HTR-8/SVneo (cell line): ENCODE data around the gene SP100.
"Not testable (repeated sequence)": the region's sequence is repeated elsewhere in the genome, so short reads cannot be mapped to it uniquely, and the experiment has no call there.

Experiments used
- DNase-seq: peaks from one replicate; pipeline ENCODE4 v3.0.0; 2011; ENCODE audit warnings: low spot score, mixed read lengths; ENCODE audit not compliant: insufficient read length
- FAIRE-seq: peaks from 2 replicates; lab custom pipeline; 2011; peaks lifted over from hg19 to GRCh38; lab: Jason Lieb, UNC

Gene SP100

GRCh38 chr2:230417436-230417835, 1.4 kb downstream of the SP100 start:
- FAIRE-seq (no peak), DNase-seq (no peak)

- no peak for FAIRE-seq
Measured at GRCh38 chr2:230418341-230419016, 2.5 kb downstream of the SP100 start.

GRCh38 chr2:230419181-230419580, 3.2 kb downstream of the SP100 start:
- DNase-seq (no peak), FAIRE-seq (no peak)

More at GRCh38 chr2:230418341-230419016, 2.5 kb downstream of the SP100 start:
- DNase-seq: peak; percentile 25

- FAIRE-seq (no peak), DNase-seq (no peak)
Measured at GRCh38 chr2:230422149-230422548, 6.1 kb downstream of the SP100 start.

DNA sequence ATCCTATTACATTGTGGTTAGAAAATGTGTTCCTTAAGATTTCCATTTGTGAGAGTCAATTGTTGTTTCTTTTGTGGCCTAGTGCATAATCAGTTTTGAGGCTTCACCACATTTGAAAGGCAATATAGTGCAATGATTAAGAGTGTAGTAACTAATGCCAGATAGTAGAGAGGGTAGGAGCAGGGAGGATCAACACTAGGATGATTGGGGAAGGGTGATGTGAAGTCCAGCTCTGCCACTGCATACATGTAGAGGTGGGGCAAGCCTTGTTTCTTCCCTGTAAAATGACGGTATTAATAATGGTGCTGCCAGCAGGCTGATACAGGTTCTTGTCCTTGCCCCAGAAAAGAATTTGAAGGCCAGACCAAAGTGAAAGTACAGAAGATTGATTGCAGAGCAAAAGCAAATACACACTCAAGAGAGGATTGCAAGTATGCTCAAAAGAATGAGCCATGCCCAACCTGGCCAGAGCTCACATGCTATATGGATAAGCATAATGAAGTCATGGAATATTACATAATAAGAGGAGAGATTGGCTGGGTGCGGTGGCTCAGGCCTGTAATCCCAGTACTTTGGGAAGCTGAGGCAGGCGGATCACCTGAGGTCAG, 8.0 kb downstream of the SP100 start:
- DNase-seq (no peak), FAIRE-seq (no peak)

- FAIRE-seq (no peak), DNase-seq (no peak)
Measured at GRCh38 chr2:230425377-230425776, 9.4 kb downstream of the SP100 start.

- FAIRE-seq: no peak
Measured at GRCh38 chr2:230429513-230429912, 13.5 kb downstream of the SP100 start.

DNA sequence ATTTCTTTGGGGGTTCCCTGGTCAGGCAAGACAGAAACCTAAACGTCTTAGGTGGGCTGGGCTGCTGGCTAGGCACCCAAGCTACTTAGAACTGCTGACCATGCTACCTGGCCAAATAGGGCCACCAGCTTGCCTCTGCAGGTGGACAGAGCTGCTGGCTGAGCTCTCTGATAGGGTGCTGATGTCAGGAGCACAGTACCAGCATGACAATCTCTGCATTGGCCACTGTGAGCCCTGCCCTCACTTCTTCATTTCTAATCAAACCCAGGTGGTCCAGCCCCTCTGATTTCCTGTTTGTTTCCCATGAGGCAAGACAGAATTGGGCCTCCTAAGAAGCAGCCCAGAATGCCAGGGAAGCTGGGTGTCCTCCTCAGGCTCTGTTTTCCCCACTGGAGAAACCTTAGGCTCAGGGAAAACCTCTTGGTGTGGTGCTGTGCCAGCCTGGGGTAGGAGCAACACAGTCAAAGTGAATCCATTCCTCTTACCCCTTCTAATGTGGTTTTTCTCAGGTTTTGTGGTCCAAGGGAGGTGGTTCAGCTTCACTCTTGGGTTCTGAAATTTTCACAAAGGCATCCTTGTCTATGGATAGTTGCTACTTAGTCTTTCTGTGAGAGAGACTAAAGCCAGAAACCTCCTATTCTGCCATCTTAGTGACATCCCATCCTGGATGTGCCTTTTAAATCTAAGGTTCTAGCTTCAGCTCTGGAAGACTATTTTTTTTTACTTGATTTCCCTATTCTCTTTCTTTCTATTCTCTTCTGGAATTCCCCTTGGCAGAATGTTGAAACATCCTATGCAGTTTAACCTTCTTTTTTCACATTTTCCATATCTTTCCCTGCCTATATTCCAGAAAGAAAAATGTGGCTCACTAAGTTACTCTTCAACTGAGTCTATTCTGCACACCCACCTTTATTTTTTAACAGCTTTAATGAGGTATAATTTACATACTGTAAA, 15.2 kb downstream of the SP100 start:
- DNase-seq (no peak), FAIRE-seq (no peak)

More at GRCh38 chr2:230429513-230429912, 13.5 kb downstream of the SP100 start:
- DNase-seq: no peak

DNA sequence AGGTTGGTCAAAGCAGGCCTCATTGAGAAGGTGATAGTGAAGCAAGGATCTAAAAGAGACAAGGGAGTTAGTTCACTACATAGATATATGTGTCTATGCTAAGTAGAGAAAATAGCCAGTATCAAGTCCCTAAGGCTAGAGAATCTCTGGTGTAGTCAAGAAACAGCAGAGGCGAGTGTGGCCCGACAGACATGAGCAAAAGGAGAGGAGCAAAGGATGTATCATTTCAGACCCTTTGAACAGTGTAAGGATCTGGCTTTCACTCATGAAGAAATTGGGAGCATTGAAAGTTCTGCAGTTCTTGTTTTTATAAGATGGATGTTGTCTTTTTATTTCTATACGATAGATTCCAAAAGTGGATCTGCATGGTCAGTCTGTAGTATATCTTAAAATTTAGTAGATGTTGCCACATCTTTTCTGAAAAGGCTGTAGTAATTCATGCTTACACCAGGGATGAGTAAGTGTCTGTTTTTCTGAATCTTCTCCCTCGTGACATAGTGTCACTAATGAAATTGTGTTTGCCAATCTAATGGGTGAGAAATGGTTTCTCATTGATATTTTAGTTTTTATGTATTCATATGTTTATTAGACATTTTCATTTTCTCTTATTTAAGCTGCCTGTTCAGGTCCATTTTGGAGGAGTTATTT, 18.8 kb downstream of the SP100 start:
- FAIRE-seq: no peak
- no peak for DNase-seq

DNA sequence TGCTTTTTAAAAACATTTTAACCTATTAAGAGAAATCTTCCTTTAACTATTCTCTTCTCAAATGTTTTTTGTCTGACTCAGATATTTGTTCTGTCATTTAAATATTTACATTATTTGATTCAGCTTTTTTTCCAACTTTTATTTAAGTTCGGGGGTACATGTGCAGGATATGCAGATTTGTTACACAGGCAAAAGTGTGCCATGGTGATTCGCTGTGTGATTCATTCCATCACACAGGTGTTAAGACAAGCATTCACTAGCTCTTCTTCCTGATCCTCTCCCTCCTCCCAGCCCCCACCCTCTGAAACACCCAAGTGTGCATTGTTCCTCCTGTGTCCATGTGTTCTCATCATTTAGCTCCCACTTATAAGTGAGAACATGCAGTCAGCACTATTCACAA, 19.4 kb downstream of the SP100 start:
- FAIRE-seq (no peak), DNase-seq (no peak)

DNA sequence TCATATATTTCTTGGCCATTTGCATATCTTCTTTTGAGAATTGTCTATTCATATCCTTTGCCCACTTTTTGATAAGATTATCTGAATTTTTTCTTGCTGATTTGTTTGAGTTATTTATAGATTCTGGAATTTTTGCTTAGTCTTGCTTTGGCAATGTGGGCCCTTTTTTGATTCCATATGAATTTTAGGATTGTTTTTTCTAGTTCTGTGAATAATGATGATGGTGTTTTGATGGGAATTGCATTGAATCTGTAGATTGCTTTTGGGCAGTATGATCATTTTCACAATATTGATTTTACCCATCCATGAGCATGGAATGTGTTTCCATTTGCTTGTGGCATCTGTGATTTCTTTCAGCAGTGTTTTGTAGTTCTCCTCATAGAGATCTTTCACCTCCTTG, 23.1 kb downstream of the SP100 start:
- FAIRE-seq, DNase-seq: not testable (repeated sequence)

DNA sequence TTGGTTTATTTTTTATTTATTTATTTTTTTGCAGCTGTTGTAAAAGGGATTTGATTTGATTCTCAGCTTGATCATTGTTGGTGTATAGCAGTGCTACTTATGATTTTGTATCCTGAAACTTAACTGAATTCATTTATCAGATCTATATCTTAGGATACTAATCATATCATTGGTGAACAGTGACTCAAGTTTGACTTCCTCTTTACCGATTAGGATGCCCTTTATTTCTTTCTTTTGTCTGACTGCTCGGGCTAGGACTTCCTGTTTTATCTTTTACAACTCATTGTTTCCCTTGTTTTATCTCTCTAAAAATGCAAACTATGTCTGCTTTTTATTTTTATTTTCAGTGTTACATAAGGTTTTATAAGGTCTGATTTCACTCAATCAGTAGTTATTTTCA, 23.6 kb downstream of the SP100 start:
- DNase-seq (no peak), FAIRE-seq (no peak)

GRCh38 chr2:230441227-230441897, 25.4 kb downstream of the SP100 start:
- FAIRE-seq (no peak), DNase-seq (no peak)

DNA sequence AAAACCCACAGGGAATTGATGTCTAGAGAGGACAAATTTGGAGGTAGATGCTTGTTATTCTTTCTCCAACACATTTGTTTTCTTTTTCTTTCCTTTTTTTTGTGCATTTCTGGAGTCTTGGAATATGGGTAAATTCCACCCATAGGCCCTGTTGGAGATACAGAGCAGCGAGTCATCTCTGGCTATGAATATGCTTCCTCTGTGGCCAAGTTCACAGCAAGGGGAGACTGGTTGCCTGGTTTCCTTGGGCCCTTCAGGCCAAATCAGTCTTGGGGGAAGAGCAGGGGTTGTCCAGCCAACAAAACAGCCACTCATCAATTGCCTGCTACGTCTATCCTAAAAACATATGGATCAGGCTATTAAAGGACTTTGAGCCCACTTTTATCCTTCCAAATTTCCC, 27.5 kb downstream of the SP100 start:
- no peak for DNase-seq
- peak; percentile 84 for FAIRE-seq

DNA sequence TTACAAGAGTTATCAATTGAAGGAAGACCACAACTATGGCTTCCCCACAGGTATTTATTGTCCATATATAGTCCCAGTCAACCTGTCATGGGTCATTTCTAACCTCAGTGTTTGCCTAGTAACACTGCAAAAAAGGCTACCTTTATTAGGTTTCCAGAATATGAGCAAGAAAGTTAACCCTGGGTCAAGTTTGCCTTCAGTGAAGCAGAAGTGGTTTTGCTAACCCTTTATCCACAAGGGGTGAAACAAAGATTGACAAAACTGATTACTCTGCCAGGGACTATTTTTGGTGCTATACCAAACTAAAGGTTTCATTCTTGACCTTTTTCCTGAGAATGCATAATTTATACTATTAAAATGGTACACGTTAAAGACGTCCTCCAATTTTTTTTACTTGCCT, 28.8 kb downstream of the SP100 start:
- no peak for FAIRE-seq
- no peak for DNase-seq

DNA sequence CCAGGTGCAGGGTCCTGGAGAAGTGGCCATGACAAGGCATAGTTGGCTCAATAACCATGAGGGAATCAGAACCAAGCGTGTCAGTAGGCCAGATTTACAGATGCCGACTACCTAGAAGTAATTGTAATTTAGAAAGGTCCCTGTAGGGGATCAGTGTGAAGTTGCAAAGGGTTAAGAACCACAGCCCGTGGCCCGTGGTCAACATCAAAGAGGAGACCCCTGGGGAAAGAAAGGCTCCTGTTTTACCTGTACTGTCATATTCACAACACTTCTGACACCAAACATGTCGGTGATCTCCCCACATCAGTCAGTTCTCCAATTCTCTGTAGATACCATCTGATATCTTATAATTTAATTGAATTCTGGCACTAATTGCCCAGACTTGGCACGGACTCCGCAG, 31.0 kb downstream of the SP100 start:
- DNase-seq (no peak), FAIRE-seq (no peak)

DNA sequence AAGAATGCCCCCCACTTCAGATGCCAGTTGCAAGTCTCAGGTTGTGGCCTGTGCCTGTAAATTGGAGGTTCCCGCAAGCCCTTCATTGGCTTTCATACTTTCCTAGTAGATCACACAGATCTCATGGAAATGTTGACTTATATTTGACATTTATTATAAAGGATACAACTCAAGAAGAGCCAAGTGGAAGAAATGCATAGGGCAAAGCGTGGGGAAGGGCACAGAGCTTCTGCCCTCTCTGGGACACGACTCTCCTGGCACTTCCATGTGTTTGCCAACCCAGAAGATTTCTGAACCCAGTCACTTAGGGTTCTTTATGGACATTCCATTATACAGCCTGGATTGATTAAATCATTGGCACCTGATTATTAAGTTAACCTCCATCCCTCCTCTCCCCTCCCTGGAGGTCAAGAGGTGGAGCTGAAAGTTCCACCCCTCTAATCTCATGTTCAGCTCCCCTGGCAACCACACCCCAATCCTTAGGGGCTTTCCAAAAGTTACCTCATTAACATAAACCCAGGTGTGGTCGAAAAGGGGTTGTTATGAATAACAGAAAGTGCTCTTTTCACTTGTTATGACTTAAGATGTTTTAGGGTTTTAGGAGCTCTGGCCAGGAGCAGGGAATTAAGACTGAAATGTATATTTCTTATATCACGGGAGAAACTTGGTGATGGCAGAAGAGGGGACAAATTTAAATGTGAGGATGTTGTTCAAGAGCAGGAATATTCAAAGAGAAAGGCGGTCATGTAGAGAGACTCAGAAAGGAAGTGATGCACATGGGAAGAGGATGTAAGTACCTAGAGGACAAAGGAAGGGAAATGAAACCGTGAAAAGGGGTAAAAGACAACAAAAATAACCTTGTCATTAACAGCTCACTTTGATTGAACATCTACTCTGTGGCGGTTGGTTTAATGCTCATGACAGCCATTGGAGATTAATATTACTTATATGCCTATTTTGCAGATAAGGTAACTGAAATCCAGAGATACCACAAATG, 31.8 kb downstream of the SP100 start:
- FAIRE-seq (no peak), DNase-seq (no peak)

GRCh38 chr2:230449901-230450467, 34.0 kb downstream of the SP100 start:
- FAIRE-seq (no peak), DNase-seq (no peak)
